WERI-Rb-1 (cell line): ENCODE data around the gene INTS1.

Experiments
- DNase-seq: peaks from one replicate; pipeline ENCODE4 v3.0.0-alpha.2; 2020
- H3K27ac ChIP-seq: fragments of 250-450 bp; sonication (Bioruptor Pico); 2 replicates; pipeline ENCODE4 v1.5.1; 2020; ENCODE audit warnings: mild to moderate bottlenecking, moderate library complexity
- H3K27me3 ChIP-seq: fragments of 250-450 bp; sonication (Bioruptor Pico); 2 replicates; pipeline ENCODE4 v1.5.1; 2021; ENCODE audit warnings: mild to moderate bottlenecking, low read depth, moderate library complexity; ENCODE audit not compliant: insufficient read depth, severe bottlenecking
- H3K36me3 ChIP-seq: fragments of 250-450 bp; sonication (Bioruptor Pico); 2 replicates; pipeline ENCODE4 v1.5.1; 2020; ENCODE audit warnings: mild to moderate bottlenecking, moderate library complexity
- H3K4me3 ChIP-seq: 2 replicates; pipeline ENCODE4 v1.5.1; 2011; ENCODE audit warnings: low read depth, mild to moderate bottlenecking, control low read depth, low read length
- H3K9me3 ChIP-seq: fragments of 250-450 bp; sonication (Bioruptor Pico); 2 replicates; pipeline ENCODE4 v1.5.1; 2021; ENCODE audit warnings: mild to moderate bottlenecking, moderate library complexity; ENCODE audit not compliant: severe bottlenecking
- TF ChIP-seq, protein P1 (sequence below): IDR thresholded peaks from 2 replicates; pipeline ENCODE4 v1.5.1; 2011; ENCODE audit warnings: low read depth, mild to moderate bottlenecking, control low read depth, inconsistent platforms, low read length

Gene INTS1

DNA sequence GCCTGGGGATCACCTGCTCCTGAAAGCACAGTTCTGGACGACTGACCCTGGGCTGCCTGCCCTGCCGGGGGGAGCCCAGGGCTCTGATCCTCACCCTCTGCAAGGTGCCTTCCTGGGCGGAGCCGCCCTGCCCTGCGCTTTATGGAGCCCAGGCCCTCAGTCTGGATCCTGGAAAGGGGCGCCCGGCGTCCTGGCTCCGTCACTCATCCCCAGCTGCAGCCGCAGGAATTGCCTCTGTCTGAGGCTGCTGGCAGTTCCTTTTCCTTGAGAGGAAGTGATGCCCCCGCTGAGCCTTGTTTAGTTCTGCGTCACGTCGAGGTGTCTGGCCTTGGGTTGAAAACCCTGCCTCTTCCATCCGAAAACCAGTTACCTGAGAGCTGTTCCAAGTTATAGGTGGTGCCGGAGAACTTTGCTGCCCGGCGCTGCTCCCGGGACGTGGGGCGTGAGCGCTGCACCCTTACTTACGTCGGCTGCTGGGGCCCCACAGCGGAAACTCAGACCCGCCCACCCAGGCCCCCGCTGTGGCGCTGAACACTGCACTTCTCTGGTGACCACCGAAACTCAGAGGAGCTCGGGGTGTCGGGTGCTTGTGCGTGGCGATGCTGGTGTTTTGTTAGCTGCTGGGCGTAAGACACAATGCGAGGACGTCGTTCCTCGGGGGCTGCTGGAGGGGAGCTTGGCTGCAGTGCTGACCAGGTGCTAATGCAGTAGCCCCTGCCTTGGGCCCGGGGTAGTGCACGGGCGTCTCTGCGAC lies 31.7 kb upstream of the INTS1 start:
- peaks cover 21% of the 10 kb centered on the region for H3K36me3 ChIP-seq

DNA sequence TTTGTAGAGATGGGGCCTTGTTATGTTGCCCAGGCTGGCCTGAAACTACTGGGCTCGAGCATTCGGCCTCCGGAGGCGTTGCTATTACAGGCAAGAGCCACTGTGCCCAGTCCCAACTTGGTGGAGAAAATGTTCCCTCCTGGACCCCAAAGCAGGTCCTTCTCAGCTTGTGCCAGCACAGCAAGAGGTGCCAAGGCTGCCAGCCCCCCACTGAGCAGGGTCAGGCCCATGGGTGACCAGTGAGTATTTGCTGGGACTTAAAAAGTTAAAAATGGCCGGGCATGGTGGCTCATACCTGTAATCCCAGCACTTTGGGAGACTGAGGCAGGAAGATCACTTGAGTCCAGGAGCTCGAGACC lies 30.9 kb upstream of the INTS1 start:
- Histone ChIP-seq H3K4me3 (no peak overlapping the region), H3K9me3 (no peaks in the 10 kb centered on the region), H3K27me3 (no peaks in the 10 kb centered on the region), H3K36me3 (peaks cover 16% of the 10 kb centered on the region), H3K27ac (no peak overlapping the region)
- TF ChIP-seq, protein P1, sequence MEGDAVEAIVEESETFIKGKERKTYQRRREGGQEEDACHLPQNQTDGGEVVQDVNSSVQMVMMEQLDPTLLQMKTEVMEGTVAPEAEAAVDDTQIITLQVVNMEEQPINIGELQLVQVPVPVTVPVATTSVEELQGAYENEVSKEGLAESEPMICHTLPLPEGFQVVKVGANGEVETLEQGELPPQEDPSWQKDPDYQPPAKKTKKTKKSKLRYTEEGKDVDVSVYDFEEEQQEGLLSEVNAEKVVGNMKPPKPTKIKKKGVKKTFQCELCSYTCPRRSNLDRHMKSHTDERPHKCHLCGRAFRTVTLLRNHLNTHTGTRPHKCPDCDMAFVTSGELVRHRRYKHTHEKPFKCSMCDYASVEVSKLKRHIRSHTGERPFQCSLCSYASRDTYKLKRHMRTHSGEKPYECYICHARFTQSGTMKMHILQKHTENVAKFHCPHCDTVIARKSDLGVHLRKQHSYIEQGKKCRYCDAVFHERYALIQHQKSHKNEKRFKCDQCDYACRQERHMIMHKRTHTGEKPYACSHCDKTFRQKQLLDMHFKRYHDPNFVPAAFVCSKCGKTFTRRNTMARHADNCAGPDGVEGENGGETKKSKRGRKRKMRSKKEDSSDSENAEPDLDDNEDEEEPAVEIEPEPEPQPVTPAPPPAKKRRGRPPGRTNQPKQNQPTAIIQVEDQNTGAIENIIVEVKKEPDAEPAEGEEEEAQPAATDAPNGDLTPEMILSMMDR = no peak
- DNase-seq = no peak

More for the DNA sequence above, 31.7 kb upstream of the INTS1 start:
- Histone ChIP-seq H3K27me3 (no peaks in the 10 kb centered on the region), H3K4me3 (no peak overlapping the region), H3K27ac (no peak overlapping the region), H3K9me3 (no peaks in the 10 kb centered on the region)
- no peak for DNase-seq
- TF ChIP-seq, protein P1 = no peak

DNA sequence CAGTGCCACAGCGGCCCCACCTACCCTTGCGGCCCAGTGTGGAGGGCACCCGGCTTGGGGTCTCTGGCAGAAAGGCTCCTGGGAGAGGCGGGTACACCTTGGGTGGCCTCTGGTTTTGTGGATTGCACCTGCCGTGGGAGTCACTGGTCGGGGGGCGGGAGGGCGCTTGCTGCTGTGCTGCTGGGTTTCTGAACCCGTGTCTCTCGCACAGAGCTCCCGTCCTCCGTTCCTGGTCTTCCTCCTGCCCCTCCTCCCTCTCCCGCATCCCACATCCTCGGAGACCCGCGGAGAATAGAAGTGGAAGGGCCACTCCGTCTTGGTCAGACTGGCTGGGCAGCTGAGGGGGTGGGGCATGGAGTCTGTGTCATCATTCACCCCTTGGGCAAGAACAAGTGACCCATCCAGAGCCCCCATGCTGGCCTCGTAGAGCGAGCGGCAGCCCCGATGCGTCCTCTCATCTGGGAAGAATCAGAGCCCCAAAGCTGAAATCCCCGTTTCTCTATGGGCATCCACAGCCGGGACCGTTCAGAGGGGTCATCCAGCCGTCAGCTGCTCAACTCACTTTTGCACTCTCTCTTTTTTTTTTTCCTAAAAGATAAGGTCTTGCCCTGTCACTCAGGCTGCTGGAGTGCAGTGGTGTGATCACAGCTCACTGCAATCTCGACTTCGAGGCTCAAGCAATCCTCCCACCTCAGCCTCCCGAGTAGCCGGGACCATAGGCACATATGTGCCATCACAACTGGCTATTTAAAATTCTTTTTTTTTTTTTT lies 30.3 kb upstream of the INTS1 start:
- no peak for DNase-seq
- TF ChIP-seq, protein P1 = no peak
- peaks cover 10% of the 10 kb centered on the region for H3K36me3 ChIP-seq

DNA sequence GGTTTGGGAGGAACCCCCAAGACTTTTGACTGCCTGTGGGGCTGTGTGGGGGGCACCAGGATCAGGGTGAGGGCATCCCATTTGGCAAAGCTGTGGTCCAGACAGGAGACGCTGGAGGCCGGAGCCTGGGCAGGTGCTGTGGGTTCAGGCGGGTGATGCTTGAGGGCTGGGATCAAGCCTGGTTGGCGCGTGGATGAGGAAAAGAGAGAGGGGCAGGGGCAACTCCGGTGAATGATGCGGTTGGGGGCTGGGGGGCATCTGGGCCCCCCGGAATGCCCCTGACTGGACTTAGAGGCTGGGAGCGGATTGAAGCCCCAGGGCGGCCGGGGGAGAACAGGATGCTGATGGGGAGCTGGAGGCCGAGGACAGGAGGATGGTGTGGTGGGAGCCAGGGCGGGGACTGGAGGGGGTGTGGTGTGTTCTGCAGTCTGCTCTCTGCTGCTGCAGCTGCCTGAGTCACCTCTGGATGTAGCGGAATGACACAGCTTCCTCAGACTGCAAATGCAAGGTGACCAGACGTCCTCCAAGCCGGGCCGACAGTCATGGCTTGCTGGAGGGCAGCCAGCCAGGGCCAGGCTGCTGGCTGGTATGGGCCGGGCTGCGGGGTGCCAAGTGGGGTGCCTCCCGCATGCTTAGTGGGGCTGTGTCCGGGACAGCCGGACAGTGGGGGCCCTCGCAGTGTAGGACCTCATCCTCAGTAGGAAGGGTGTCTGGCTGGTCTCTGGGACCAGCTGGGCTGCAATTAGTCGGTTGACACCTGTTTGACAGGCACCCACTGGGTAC lies 29.5 kb upstream of the INTS1 start:
- TF ChIP-seq, protein P1 = no peak
- Histone ChIP-seq H3K27ac (no peak overlapping the region), H3K4me3 (no peak overlapping the region), H3K27me3 (no peaks in the 10 kb centered on the region), H3K9me3 (no peaks in the 10 kb centered on the region), H3K36me3 (peaks cover 5% of the 10 kb centered on the region; the same call in 1 of the 2 replicates)
- DNase-seq = no peak

More for the DNA sequence above, 30.3 kb upstream of the INTS1 start:
- no peak overlapping the region for H3K4me3 ChIP-seq
- no peak overlapping the region for H3K27ac ChIP-seq
- H3K9me3 ChIP-seq = no peaks in the 10 kb centered on the region
- H3K27me3 ChIP-seq = no peaks in the 10 kb centered on the region

DNA sequence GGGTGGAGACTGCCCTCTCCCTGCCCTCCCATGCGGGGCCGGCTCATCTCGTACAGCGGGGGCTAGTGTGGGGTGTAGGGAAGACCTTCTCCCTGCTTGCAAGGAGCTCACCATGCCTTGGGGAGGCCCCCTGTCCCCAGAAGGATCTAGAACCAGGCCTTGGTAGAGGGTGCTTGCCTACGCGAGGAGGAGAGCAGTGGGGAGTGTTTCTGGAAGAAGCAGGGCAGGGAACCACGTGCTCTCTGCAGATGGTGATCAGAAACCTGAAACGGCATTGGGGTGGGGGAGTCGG lies 29.0 kb upstream of the INTS1 start:
- no peak overlapping the region for H3K27ac ChIP-seq
- no peaks in the 10 kb centered on the region for H3K9me3 ChIP-seq
- DNase-seq = no peak
- no peaks in the 10 kb centered on the region for H3K27me3 ChIP-seq
- H3K36me3 ChIP-seq = peaks cover 5% of the 10 kb centered on the region; the same call in 1 of the 2 replicates
- TF ChIP-seq, protein P1 = no peak
- no peak overlapping the region for H3K4me3 ChIP-seq
